Inflammatory macrophage treated with lipopolysaccharide for 1 hour (primary cell): ENCODE data around the gene CCL19.
"Not testable (repeated sequence)": the region's sequence is repeated elsewhere in the genome, so short reads cannot be mapped to it uniquely, and the experiment has no call there.

Source experiments
- DNase-seq, 2 donors: peaks; one replicate each; pipeline ENCODE4 v3.0.0-alpha.2; 2020 to 2022

Gene CCL19

DNA sequence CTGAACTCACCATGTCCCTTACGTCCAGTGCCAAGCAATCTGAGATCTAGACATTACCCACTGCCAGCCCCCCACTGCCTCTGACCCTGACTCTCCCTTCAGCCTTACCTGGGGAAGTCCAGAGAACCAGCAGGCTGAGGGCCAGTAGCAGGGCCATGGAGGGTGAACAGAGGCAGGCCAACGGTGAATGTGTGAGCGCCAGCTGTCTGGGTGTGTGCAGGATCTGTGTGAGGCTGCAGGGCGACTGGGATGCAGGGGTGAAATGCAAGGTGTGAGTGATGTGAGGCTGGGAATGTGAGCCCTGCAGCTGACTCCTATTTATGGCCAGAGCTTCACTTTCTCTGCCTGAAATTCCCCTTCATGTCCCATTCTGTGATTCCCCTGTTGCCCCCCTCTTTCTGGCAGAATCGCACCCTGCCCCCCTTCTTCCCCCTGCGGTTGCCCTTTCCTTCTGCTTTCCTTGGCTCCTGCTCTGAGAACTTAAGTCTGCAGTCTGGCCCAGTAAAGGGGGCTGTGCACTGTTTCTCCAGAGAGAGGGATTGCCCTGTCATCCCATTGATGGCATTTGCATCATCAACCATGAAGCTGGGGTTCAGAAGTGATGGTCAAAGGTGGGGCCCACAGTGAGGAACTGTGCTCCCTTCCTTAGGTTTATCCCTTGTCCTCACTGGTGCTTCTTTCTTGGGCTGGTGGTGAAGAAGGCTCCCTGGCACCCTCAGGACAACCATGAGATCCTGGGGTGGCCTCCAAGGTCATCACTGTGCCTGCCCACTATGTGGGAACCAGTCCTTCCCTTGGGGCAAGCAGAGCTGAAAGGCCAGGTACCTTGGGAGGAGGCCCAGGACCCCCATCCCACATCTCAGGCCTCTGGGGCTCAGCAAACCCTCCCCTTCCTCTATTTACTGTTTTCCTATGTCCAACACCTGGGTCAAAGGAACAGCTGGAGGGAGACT, at the start of gene CCL19:
Gene CCL19, minus strand, starts transcription at position 294 of the 953 bp plus-strand sequence. Its CDS starts 137 bp downstream, at position 157.
- DNase-seq, result peak; percentile 21 to 35

DNA sequence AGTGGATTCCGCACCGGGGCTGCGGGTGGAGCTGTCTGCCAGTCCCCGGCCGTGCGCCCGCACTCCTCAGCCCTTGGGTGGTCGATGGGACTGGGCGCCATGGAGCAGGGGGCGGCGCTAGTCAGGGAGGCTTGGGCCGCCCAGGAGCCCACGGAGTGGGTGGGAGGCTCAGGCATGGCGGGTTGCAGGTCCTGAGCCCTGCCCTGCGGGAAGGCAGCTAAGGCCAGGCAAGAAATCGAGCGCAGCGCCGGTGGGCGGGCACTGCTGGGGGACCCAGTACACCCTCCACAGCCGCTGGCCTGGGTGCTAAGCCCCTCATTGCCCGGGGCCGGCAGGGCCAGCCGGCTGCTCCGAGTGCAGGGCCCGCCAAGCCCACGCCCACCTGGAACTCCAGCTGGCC, 49.1 kb upstream of the CCL19 start:
- DNase-seq, result not testable (repeated sequence)

DNA sequence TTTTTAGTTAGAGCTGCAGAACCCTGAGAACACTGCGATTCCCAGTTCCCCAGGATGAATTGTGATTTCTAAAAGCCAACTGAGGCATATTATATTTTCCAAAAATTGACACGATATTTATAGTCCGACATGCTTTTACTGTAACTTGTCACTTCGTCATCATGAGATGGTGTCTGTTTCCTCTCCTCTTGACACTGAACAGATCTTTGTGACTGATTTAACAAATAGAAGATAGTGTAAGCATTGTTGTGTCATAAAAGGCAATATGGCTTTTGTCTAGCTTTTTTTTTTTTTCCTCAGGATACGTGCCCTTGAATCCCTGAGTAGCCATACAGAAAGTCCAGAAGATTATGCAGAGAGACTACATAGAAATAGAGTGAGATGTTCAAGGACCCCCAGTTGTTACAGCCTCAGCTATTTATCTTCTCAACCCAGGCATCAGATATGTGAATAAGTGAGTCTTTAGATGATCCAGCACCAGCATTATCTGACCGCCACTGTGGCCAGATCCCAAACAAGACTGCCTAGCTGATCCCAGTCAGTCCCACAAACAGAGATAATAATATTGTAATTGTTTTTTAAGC, 46.7 kb upstream of the CCL19 start:
- no peak for DNase-seq

DNA sequence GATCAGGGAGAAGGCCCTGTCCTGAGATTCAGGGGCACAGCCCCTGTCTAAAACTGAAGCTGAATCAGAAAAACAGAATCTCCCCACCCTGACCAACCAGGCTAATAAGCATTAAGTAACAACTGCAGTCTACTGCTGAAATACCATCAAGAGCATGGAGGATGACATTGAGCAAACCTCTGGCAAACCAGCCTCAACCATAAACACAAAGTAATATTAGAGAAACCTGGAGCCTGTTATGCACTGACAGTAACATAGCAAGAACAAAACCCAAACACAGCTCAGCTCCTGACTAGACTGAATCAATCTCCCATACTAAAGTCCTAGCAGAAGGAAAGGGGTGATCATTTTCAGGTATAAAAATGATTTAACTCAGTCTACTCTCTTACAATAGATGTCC, 43.6 kb upstream of the CCL19 start:
- no peak for DNase-seq

DNA sequence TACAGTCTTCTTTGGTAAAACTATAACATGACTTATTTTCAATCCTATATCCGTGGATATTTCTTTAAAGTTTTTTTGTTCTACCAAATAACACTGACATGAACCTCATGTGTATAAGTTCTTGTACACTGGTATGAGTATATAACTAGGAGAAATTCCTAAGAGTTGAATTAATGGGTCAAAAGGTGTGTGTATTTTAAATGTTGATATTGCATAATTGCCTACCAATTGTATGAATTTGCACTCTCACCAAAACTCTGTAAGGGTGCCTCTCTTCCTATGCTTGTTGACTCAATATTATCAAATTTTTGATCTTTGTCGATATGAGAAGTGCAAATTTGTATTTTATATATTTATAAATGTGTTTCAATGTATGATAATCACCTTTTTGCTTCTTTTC, 41.8 kb upstream of the CCL19 start:
- DNase-seq, result no peak

DNA sequence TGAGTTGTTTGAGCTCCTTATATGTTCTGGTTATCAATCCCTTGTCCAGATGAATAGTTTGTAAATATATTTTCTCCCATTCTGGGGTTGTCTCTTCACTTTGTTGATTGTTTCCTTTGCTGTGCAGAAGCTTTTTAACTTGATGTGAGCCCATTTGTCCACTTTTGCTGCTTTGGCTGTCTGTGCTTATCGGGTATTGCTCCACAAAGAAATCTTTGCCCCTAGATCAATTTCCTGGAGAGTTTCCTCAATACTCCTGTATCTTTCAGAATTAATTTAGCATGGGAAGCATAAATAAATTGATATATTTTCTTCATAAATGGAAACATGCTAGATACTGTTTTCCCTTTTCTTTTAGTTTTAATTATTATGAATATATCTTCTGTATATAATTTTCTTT, 41.4 kb upstream of the CCL19 start:
- DNase-seq, result no peak

DNA sequence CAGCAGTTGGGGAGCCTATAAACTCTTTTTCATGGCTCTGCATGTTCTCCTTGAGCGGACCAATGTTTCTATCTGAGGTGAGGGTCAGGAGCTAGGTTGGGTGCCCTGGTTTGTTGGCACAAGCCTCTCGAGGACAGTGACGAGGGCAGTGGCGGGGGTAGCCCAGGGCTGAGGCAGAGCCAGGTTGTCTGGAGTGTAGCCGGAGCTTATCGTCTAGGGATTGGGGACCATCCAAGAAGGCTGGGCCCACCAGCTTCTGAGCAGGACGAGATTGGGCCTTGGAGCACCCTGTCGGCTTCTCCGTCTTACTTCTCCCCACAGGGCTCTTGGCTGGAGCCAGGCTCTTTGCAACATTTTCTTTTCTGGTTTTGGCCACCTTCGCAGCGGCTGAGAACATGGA, 32.1 kb upstream of the CCL19 start:
- DNase-seq, result no peak

DNA sequence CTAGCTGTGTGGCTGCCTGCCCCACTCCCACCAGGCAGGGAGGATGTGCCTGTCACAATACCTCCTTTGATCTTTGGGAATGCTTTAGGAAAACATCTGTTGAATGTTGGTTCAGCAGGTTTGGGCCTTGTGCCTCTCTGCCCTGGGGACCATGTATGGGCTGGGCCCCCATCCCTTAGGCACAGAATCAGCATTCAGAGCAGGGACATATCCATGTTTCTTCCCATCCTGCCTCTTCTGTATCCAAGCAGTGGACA, 28.6 kb upstream of the CCL19 start:
- not testable (repeated sequence) for DNase-seq

DNA sequence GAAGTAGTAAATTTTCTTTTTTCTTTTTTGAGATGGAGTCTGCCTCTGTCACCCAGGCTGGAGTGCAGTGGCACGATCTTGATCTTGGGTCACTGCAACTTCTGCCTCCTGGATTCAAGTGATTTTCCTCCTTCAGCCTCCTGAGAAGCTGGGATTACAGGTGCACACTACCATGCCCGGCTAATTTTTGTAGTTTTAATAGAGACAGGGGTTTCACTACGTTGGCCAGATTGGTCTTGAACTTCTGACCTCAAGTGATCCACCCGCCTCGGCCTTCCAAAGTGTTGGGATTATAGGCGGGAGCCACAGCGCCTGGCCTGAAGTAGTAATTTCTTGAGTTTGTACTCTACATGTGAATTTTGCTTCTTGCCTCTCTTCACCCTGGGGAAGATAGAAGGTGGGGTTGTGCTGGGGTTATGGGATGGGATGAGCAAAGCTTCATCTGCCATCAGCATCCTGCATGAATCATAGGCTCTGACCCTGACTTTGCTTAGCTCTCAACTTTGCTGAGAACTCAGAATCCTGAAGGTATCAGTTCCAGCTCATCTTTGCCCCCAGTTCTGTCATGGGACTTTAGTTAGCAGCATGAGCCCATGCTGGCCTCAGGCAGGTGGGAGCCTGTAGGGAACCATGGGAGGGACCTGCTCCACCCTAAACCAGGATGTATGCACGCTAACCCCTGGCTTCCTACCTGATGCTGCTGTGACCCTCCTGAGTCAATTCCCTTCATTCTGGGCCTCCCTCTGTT, 28.1 kb upstream of the CCL19 start:
- no peak for DNase-seq

DNA sequence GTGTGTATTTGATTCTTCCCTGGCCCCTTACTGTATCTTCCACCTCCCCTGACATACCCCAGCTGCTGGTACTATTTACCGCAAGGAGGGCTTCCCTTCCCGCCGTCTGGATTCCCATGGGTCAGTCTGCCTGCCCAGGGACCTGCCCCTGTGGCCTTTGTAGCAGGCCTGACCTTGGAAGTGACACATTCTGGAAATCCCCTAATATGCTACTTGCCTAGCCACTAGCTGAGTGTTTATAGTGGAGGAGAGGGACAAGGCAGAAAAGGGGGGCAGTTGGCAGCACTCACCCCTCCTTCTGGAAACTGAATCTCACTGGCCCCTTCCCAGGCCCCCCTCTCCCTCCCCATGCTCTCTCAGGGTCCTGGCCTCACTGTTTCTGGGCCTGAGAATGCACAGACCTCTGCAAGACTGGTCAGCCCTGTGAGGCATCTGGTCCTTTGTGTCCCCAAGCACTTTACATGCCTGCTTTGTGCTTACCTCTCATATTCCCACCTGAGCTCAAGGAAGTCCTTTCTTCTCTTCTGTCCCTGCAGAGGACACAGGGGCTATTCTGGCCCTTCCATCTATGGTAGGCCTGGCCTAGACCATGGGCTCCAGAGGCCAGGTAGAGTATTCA, 27.0 kb upstream of the CCL19 start:
- peak in 1 of 2 donors; percentile 34 for DNase-seq

DNA sequence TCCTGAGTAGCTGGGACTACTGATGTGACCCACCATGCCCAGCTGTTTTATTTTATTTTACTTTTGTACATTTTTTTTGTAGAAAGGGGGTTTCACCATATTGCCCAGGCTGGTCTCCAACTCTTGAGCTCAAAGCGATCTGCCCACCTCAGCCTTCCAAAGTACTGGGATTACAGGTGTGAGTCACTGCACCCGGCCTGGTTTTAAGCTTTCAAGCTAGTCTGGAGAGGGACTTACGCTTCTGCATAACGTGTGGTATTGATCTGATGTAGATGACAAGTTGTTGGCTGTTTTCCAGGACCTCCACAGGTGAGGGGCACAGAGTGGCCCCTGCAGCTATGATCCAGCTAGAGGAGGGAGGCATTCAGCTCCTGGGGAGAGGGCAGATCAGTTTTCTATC, 25.6 kb upstream of the CCL19 start:
- no peak for DNase-seq

DNA sequence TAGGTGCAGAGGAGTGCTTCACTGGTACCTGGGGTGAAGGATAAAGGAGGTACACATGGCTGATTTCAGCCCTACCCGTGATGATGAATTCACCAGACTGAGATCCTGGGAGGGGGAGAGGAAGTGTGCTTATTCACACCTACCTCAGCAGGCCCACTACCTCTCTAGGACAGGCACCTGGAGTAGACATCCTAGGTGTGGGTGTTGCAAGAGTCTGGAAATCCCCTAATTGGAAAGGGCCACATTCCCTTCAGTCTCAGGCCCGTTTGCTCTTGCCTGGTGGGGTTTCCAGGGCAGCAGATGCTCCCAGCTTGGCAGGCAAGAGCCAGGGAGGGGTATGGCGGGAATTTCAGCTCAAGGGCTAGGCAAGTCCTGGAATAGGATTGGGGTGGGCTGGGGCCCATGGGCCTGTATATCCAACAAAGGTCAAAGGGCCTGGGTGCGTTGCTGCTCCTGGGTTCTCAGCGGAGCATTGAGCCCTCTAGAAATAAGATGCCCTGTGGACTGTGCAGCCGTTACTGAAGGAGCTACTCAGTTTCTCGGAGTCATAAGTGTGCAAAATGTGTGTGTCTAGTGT, 24.7 kb upstream of the CCL19 start:
- DNase-seq, result no peak

DNA sequence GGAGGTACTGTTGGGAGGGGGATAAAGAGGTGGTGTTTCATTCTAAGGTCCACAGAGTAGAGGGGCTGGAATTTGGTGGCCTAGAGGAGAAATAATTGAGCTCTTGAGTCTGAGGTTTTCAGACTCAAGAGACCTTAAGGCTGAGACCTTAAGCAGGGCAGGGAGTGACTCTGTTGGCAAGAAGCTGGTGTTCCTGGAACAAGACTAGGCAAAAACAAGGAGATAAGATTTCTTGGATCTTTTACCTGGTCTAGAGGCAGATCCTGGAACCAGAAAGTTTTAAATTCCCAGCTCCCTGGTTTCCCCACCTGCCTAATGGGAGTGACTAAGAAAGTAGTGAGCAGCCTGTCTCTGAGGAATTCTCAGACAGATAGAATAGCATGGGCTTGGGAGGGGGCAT, 22.9 kb upstream of the CCL19 start:
- DNase-seq, result no peak

DNA sequence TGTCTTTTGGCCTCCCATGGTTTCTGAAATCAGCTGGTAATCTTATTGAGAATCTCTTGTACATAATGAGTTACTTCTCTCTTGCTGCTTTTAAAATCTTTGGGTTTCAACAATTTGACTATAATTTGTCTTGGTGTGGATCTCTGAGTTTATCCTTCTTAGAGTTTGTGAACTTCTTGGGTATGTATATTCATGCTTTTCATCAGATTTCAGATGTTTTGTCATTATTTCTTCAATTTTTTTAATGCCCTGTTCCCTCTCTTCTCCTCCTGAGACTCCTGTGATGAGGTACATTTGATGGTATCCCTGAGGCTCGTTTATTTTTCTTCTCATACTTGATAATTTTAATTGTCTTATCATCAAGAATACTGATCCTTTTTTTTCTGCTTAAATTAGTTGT, 21.1 kb upstream of the CCL19 start:
- DNase-seq, result no peak

DNA sequence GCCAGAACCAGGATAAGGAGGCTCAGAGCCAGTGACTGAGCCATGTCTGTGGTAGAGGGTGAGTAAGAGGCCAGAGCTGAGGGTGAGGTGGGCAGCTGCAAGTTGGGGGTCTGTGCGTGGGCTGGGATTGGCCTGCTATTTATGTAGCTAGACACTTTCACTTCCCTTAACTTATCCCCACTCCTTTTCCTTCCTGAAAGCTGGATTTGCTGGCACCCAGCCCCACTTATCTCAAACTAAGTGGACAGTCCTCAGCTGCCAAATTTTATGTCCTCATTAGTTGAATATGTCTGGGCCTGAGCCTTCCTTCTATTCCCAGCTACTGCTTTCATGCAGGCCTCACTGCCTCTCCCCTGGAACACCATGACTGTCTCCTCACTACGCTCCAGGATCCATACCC, 18.9 kb upstream of the CCL19 start, which contains the start of gene CCL21:
Gene CCL21, minus strand, starts transcription at position 114 of the 400 bp plus-strand sequence. Its CDS starts 70 bp downstream, at position 44.
- peak; percentile 6 to 33 for DNase-seq

DNA sequence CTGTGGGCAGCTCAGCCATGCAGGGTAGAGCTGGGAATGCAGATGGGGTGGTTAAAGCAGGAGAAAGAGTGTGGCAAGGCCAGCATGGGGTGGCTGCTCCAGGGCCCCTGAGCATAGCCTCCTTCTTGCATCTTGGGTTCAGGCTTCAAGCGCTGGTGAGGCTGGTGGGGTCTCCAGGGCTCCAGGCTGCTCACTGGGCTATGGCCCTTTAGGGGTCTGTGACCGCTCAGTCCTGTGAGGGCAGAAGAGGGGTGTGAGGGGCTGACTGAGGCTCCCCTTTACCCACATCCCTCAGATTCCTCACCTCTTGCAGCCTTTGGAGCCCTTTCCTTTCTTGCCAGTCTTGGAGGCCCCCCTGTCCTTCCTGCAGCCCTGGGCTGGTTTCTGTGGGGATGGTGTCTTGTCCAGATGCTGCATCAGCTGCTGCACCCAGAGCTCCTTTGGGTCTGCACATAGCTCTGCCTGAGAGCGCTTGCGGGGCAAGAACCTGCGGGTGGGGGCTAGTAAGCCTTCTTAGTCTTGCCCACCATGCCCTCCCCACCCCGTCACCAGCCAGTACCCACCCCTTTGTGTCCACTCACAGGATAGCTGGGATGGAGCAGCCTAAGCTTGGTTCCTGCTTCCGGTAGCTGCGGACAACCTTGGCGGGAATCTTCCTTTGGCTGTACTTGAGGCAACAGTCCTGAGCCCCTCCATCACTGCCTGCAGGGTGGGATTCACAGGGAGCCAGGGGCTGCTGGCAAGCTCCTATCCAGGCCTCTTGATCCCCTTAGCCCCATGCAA, 18.3 kb upstream of the CCL19 start:
- no peak for DNase-seq

DNA sequence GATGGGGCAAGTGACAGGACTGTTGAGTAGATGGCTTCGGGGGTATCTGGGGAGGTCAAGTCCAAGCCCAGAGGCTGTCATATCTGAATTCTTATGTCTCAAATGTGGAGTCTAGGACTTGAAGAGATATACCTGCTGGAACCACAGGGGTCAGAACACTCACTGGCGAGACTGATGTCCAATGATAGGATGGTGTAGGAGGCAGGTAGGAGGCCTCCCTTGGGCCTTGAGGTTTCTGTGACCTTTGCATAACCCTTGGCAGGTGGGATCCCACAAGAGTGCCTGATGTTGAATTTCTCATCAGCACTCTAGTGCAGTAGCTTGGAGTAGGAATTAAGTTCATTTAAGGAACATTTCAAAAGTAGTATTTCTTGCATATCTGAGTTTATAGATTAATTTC, 16.1 kb upstream of the CCL19 start:
- DNase-seq, result no peak

DNA sequence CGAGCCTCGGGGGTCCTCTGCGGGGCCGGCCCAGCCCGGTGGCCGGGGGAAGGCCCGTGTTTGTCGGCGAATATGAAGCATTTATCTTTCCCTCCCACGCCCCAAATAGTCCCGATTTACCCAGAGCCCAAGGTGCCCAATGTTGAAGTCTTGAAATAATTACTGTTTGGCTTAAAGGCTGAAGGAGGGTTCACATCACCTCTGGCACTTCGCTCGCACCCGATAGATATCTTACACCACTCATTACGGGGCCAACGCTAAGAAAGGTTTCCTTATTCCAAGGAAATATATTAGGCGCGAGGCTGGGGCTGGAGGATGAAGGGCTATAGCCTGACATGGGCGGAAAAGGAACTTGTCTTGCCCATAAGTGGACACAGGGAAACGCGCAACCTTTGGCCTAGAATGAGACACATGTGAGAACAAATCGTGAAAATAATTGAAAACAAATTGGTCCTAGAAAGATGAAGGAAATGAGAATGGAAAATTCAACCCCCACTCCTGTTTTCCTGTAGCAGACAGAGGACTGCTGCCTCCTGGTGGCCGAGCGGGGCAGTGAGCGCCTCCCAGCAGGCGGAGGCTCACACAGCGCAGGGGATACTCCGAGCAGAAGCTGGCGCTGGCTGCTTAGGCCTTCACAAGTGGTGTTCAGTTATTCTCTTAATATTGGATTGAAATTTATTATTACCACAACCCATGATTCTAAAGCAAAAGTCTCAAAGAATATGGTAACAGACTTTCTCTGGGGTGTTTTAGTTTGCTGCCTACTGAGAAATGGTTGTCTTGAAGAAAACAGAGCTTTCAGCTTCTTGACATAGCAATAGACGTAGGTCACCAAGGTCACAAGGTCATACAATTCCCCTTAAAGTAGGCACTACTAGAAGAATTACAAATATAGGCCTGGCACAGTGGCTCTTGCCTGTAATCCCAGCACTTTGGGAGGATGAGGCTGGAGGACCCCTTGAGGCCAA, 11.0 kb upstream of the CCL19 start:
- peak; percentile 50 to 88 for DNase-seq

DNA sequence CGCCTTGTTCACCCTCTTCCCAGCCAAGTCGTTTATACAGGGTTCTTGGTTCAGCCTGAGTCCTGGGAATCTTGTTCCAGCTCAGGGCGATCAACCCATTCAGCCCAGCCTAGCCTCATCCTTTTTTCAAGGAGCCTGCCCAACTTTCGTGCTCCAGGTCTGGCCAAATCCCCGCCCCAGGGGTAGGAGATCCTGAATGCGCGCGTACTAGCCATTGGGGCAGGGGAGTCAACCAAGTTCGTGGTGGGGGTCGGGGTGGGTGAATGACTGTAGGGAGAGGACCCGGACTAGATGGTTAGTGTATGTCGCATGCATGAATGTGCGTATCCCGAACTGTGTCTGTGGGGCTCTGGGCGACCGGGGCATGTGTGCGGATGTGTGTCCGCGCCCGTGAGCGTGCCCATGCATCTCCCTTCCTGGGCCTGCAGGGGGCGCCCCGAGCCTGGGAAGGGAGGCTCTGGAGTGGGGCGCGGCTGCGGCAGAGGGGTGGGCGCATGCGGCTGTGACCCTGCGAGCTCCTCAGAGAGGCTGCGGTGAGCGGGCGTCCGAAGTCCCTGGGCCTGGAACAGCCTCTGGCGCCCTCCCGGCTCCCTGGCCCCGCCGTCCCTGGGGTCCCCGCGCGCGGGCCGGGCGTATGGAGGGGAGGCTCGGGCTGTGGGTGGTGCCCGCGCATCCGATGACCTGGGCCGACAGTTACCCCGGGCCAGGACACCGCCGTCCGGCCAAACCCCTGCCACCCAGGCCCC, 10.1 kb upstream of the CCL19 start:
- DNase-seq, result peak; percentile 44 to 81

DNA sequence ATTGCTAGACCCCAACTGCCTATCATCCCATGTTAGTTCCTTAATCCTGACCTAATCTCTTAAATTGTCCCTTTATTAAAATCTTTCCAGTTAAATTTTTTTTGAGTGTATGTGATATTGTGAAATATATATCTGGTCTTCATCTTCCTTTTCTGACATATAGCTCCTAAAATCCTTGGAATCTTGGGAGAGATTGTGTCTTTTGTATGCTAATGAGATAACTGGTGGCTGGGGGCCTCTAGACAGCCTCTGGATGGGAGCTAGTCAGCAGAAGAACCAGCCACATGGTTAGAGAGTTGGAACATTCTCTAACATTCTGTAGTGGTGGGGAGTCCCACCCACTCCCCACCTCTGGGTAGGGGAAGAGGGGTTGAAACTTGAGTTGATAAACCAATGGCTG, 3.7 kb upstream of the CCL19 start:
- DNase-seq, result no peak
